HL-60/S4 treated with retinoic acid at 250 ng/mL for 4 days and 3 days (cell line): ENCODE results near the gene ZNF700.
"Not testable (repeated sequence)": the region's sequence is repeated elsewhere in the genome, so short reads cannot be mapped to it uniquely, and the experiment has no call there.

Experiments used
- in situ Hi-C: fragments of 300-500 bp; cut with MboI; formaldehyde crosslinking; loops from 2 replicates; pipeline ENCODE4 v1.7.0; 2022; ENCODE audit warnings: low sequenced_read_pairs

ZNF700 gene

GRCh38 chr19:11938383-11938782, 13.5 kb downstream of the ZNF700 start:
- in situ Hi-C loops: not testable (repeated sequence)

- in situ Hi-C loops: not testable (repeated sequence)
Observed at GRCh38 chr19:11941361-11941887, 16.5 kb downstream of the ZNF700 start.

- in situ Hi-C loops: no loop called here
Observed at GRCh38 chr19:11942008-11942842, 17.3 kb downstream of the ZNF700 start.

GRCh38 chr19:11942843-11943108, 17.9 kb downstream of the ZNF700 start:
- in situ Hi-C loops: no loop called here

- in situ Hi-C loops: no loop called here
Observed at GRCh38 chr19:11944656-11945055, 19.7 kb downstream of the ZNF700 start.

- in situ Hi-C loops: no loop called here
Observed at GRCh38 chr19:11948646-11949045, 23.7 kb downstream of the ZNF700 start.

GRCh38 chr19:11949201-11949600, 24.3 kb downstream of the ZNF700 start:
- in situ Hi-C loops: no loop called here

- in situ Hi-C loops: not testable (repeated sequence)
Observed at GRCh38 chr19:11949614-11950080, 24.7 kb downstream of the ZNF700 start.

- in situ Hi-C loops: no loop called here
Observed at GRCh38 chr19:11950312-11950711, 25.4 kb downstream of the ZNF700 start.

- in situ Hi-C loops: no loop called here
Observed at GRCh38 chr19:11963566-11964355, 38.9 kb downstream of the ZNF700 start.

- in situ Hi-C loops: no loop called here
Observed at GRCh38 chr19:11964496-11964857, 39.6 kb downstream of the ZNF700 start.

- in situ Hi-C loops: no loop called here
Observed at GRCh38 chr19:11964858-11965645, 40.1 kb downstream of the ZNF700 start, which contains the start of gene ZNF763. TSS of gene ZNF763 (plus strand) at chr19:11965040. CDS start at chr19:11965209, 169 bp downstream.

- in situ Hi-C loops: no loop called here
Observed at GRCh38 chr19:11970174-11970573, 45.3 kb downstream of the ZNF700 start.

GRCh38 chr19:11971041-11971440, 46.1 kb downstream of the ZNF700 start:
- in situ Hi-C loops: no loop called here

GRCh38 chr19:11973019-11973810, 48.3 kb downstream of the ZNF700 start:
- in situ Hi-C loops: no loop called here

- in situ Hi-C loops: no loop called here
Observed at GRCh38 chr19:11978492-11979100, 53.7 kb downstream of the ZNF700 start.

GRCh38 chr19:11979527-11979926, 54.6 kb downstream of the ZNF700 start:
- in situ Hi-C loops: no loop called here

GRCh38 chr19:11982526-11982925, 57.6 kb downstream of the ZNF700 start:
- in situ Hi-C loops: no loop called here

- in situ Hi-C loops: no loop called here
Observed at GRCh38 chr19:11984986-11985385, 60.1 kb downstream of the ZNF700 start.

- in situ Hi-C loops: no loop called here
Observed at GRCh38 chr19:11986754-11987153, 61.8 kb downstream of the ZNF700 start.
